Mesothelial cell of epicardium (in vitro differentiated cells): ENCODE data around the gene STX3. TPM values are rescaled to one million over a fixed set of nuclear protein-coding genes. Genes with fewer than 3 reads are reported as not detected.
A peak's percentile ranks its signal among the peaks of the same experiment; 100 is the strongest.

Experiments used
- DNase-seq, 2 experiments: peaks; one replicate each; pipeline ENCODE4 v3.0.0; 2021; ENCODE audit warnings: low spot score in 2 of 2; ENCODE audit not compliant: unreplicated experiment in 2 of 2
- H3K27ac Mint-ChIP-seq: 2 replicates; pipeline ENCODE4 v1.8.0; 2021; ENCODE audit warnings: mixed read lengths
- H3K27me3 Mint-ChIP-seq: 2 replicates; pipeline ENCODE4 v1.8.0; 2021; ENCODE audit warnings: low read depth, mixed read lengths
- H3K36me3 Mint-ChIP-seq: 2 replicates; pipeline ENCODE4 v1.8.0; 2021; ENCODE audit warnings: mixed read lengths
- H3K4me1 Mint-ChIP-seq: 2 replicates; pipeline ENCODE4 v1.8.0; 2021; ENCODE audit warnings: mixed read lengths
- H3K4me3 Mint-ChIP-seq: 2 replicates; pipeline ENCODE4 v1.8.0; 2021; ENCODE audit warnings: mild to moderate bottlenecking, moderate library complexity, mixed read lengths
- H3K9me3 Mint-ChIP-seq: 2 replicates; pipeline ENCODE4 v1.8.0; 2021; ENCODE audit warnings: mixed read lengths
- CTCF ChIP-seq: fragments of 200-600 bp; sonication (generic); IDR thresholded peaks from one replicate; pipeline ENCODE4 v1.5.0; 2021; ENCODE audit warnings: antibody characterized with exemption; ENCODE audit not compliant: unreplicated experiment
- total RNA-seq: library from RNA; stranded (reverse); gene quantifications from 3 replicates; pipeline ENCODE4 v1.2.1, GENCODE V29; 2021

Gene STX3
- total RNA-seq, 1 donor from 2014 or later, result 24.2 TPM

- H3K36me3 Mint-ChIP-seq, result no peaks in the 10 kb centered on the region
- H3K9me3 Mint-ChIP-seq, result peaks cover 3% of the 10 kb centered on the region
- no peak for DNase-seq
- no peak for TF ChIP-seq CTCF
- no peaks in the 10 kb centered on the region for H3K4me1 Mint-ChIP-seq
- H3K27ac Mint-ChIP-seq, result no peak overlapping the region
- H3K27me3 Mint-ChIP-seq, result no peaks in the 10 kb centered on the region
- no peak overlapping the region for H3K4me3 Mint-ChIP-seq
Observed at GRCh38 chr11:59728913-59729312, 26.3 kb upstream of the STX3 start.

- Mint-ChIP-seq H3K4me1 (no peaks in the 10 kb centered on the region), H3K9me3 (peaks cover 3% of the 10 kb centered on the region), H3K27me3 (no peaks in the 10 kb centered on the region), H3K27ac (no peak overlapping the region), H3K4me3 (no peak overlapping the region), H3K36me3 (no peaks in the 10 kb centered on the region)
- no peak for TF ChIP-seq CTCF
- DNase-seq, result no peak
Observed at GRCh38 chr11:59729834-59730233, 25.3 kb upstream of the STX3 start.

GRCh38 chr11:59730896-59731565 is 24.1 kb upstream of the STX3 start:
- H3K9me3 Mint-ChIP-seq, result peaks cover 3% of the 10 kb centered on the region
- H3K27ac Mint-ChIP-seq, result no peak overlapping the region
- H3K27me3 Mint-ChIP-seq, result no peaks in the 10 kb centered on the region
- no peaks in the 10 kb centered on the region for H3K4me1 Mint-ChIP-seq
- no peak overlapping the region for H3K4me3 Mint-ChIP-seq
- H3K36me3 Mint-ChIP-seq, result no peaks in the 10 kb centered on the region
- no peak for TF ChIP-seq CTCF
- no peak for DNase-seq

GRCh38 chr11:59746111-59746510 is 9.1 kb upstream of the STX3 start:
- Mint-ChIP-seq H3K9me3 (no peaks in the 10 kb centered on the region), H3K27ac (no peak overlapping the region), H3K36me3 (no peaks in the 10 kb centered on the region), H3K4me3 (no peak overlapping the region), H3K4me1 (no peaks in the 10 kb centered on the region), H3K27me3 (peaks cover 23% of the 10 kb centered on the region)
- DNase-seq, result no peak
- TF ChIP-seq CTCF, result no peak

- Mint-ChIP-seq H3K27me3 (peaks cover 8% of the 10 kb centered on the region), H3K4me1 (peaks cover 25% of the 10 kb centered on the region), H3K9me3 (no peaks in the 10 kb centered on the region), H3K4me3 (peak overlapping the region; percentile 84), H3K27ac (peak overlapping the region; percentile 78), H3K36me3 (no peaks in the 10 kb centered on the region)
- DNase-seq, result peak; percentile 74 to 89
- peak; percentile 99 for TF ChIP-seq CTCF
Observed at GRCh38 chr11:59753650-59754493, 1.3 kb upstream of the STX3 start.
